Skin epidermis (tissue), 12 donors: Measurements from ENCODE around the gene TTC21A.
"Not testable (repeated sequence)": the region's sequence is repeated elsewhere in the genome, so short reads cannot be mapped to it uniquely, and the experiment has no call there.

ENCODE experiments used
- H3K27ac ChIP-seq, 21 experiments: fragments of 200-600 bp; sonication (generic) in 11 of 21; one replicate each; pipeline ENCODE4 v1.5.0; 2020; ENCODE audit warnings: mild to moderate bottlenecking in 3 of 21, inconsistent platforms in 2 of 21, moderate library complexity in 2 of 21
- H3K4me3 ChIP-seq, 7 experiments: fragments of 200-600 bp; sonication (generic) in 2 of 7; one replicate each; pipeline ENCODE4 v1.5.0; 2020; ENCODE audit warnings: inconsistent platforms in 2 of 7, mild to moderate bottlenecking in 2 of 7, moderate library complexity in 1 of 7

The TTC21A gene

DNA sequence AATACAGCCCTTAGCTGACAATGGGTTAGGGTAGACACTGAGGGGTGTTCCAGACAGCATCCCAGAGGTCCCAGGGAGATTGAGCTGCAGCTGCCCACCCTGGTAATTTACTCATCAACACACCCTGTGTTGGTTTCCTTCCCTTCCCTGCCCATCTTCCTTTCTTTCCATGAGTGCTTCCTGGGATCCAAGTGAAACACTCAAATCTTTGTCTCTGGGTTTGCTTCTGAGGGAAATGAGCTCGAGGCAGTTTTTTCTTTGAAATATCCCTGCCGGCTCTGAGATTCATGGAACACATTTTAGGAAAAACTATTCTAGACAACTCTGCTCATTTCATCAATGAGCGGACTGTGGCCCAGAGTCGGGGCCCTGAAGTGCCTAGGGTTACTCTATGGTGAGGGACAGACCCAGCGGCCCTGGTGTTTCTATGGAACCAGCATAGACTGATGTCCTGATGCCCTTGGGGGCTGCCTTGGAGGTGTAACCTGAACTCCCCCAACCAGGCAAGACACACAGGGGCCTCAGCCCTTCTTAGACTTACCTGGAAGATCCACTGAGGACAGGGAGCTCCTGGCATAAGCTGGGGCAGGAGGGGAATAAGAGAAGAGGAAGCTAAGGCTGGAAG, 60.8 kb downstream of the TTC21A start:
- Histone ChIP-seq H3K27ac (no peak overlapping the region), H3K4me3 (no peak overlapping the region)

DNA sequence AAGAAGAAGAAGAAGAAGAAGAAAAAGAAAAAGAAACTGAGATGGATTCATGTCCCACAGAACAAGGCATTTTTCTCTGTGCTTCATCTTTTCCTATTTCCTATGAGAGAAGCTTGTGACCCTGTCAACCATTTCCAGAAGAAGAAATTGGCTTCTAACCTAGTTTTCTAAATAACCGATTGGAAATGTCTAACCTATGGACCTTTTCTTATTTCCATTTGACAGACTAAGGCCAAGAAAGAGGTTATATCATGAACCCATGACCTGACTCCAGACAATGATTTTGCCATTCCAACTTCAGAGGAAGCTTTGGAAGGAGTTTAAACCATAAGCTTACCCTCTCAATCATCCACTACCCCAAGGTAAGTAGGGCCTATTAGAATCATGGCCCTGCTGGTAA, 62.2 kb downstream of the TTC21A start:
- no peak overlapping the region for H3K27ac ChIP-seq
- H3K4me3 ChIP-seq, result no peak overlapping the region

DNA sequence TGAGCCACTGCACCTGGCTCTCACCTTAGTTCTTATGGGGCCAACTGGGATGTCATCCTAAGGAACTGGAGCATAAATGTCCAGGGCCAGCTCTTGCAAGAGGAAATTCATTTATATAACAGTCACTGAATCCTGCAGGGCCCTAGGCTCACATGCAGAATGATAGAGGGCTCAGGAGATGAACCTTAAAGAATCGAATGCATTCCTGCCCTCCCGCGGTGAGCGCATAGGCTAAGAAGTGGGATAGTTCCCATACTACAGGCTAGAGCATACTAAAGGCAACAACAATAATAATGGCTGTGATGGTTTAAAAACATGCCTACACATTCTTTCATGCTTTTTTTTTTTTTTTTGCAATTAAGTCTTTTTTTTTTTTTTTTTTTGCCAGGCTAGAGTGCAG, 63.0 kb downstream of the TTC21A start:
- no peak overlapping the region for H3K4me3 ChIP-seq

DNA sequence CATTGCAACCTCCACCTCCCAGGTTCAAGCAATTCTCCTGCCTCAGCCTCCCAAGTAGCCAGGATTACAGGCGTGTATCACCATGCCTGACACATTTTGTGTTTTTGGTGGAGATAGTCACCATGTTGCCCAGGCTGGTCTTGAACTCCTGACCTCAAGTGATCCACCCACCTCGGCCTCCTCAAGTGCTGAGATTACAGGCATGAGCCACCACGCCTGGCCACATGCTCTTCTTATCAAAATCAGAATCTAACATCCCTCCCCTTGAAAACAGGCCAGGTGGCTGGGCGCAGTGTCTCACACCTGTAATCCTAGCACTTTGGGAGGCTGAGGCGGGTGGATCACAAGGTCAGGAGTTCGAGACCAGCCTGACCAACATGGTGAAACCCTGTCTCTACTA, 63.4 kb downstream of the TTC21A start:
- not testable (repeated sequence) for H3K4me3 ChIP-seq

More for the DNA sequence above, 63.0 kb downstream of the TTC21A start:
- no peak overlapping the region for H3K27ac ChIP-seq

DNA sequence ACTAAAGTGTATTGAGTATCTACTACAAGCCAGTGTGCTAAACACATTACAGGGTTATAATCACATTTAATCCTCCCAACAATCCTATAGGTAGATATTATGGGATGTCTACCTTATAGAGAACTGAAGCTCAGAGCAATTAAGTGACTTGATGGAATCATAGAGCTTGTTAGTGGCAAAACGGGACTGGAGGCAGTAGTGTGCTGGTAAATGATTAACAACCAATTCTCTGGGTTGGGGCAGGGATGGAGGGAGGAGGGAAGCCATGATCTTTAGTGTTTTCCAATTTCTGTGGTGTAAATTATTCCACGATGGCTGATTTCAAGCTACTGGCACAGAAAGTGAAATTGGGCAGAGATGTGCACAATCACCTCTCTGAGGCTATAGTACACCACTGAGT, 64.4 kb downstream of the TTC21A start:
- Histone ChIP-seq H3K27ac (no peak overlapping the region), H3K4me3 (no peak overlapping the region)

More for the DNA sequence above, 63.4 kb downstream of the TTC21A start:
- H3K27ac ChIP-seq, result not testable (repeated sequence)

DNA sequence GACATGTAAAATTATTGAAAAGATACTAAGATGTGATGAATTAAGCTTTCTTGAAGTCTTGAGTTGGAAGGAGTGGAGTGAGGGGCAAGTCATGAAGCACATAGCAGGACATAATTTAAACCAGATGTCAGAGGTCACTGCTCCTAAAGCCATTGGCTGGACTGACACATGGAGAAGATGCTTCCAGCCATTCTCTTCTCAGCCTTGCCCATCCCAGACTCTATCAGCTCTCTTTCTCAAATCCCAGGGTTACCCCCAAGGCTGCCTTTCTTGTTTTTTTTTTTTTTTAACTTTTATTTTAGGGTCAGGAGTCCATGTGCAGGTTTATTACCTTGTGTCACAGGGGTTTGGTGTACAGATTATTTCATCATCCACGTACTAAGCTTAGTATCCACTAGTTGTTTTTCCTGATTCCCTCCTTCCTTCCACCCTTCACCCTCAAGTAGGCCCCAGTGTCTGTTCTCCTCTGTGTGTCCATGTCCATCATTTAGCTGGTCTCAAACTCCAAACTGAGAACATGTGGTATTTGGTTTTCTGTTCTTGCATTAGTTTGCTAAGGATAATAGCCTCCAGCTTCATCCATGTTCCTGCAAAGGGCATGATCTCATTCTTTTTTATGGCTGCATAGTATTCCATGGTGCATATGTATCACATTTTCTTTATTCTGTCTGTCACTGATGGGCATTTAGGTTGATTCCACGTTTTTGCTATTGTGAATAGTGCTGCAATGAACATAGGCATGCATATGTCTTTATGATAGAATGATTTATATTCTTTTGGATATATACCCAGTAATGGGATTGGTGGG, 66.0 kb downstream of the TTC21A start:
- Histone ChIP-seq H3K4me3 (no peak overlapping the region), H3K27ac (no peak overlapping the region)

DNA sequence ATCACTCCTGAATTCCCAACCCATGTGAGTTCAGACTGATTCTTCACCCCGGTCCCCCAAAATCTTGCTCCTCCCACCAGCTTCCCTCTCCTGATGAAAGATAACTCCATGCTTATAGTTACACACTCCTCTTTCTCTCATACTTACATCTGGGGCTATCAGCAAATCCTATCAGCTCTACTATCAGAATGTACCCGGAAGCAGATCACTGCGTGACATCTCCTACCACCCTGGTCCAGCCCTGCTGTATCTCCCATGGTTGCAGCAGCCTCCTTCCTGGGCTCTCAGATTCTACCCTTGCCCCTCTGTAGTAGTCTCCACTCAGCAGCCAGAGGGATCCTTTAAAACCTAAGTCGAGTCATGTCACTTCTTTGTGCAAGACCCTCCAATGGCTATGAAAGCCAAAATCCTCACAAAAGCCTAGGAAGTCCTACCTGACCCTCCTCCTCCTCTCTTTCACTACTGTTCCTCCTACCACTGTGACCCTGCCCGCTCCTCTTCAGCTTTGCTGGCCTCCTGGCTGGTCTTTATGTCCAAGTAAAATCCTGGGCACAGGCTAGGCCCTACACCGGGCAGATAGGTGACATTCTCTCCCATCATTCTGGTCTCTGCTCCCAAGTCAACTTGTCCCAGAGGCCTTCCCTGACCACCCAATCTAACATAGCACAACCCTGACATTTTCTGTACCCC, 68.7 kb downstream of the TTC21A start:
- H3K27ac ChIP-seq, result peak overlapping the region in 9 of 21 experiments; percentile 32 to 93 (median 87)

DNA sequence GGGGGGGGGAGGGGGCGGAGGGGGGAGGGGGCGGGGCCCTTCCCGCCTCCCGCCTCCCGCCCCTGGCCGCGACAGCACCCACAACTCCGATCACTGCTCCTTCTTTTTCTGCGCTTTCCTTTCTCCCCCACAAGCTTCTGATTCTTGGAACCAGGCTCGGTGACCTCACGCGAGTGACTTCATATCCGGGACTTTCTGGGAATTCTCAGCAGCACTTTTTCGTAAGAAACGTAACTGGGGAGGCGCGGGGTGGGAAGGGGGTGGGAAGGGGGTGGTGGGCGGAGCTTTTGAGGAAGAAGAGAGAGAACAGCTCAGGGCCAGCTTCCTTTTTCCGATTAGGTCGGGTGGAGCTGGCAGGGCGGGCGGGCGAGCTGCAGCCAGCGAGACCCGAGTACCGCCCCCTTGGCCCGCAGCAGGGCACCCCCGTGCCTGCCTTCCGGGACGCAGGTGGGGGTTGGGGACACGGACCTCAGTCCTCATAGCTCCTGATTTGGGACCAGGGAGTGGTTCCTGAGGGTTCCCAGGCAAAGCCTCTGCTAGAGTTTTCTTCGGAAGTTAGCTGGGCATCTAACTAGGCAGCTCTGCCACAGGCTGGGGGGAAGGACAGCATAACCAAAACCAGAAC, 70.3 kb downstream of the TTC21A start:
- Histone ChIP-seq H3K4me3 (peak overlapping the region; percentile 30 to 40 (median 36)), H3K27ac (peak overlapping the region; percentile 49 to 93 (median 83))

More for the DNA sequence above, 68.7 kb downstream of the TTC21A start:
- no peak overlapping the region for H3K4me3 ChIP-seq

DNA sequence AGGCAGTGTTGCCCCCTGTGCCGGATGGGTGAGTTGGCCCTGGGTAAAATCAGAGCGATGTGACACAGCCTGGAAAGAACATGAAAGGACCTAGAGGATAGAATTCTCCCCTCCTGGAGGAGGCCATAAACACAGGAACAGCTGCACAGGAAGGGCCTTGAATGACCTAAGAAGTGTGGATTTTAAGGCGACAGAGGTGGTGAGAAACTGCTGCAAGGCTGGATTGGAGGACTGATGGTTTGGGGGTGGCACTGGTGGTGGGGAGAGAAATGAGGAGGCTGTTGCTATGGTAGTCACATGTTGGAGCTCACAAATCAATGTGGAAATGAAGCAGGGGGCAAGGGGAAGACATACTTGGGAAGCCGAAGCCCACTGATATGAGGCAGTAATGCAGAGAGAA, 71.1 kb downstream of the TTC21A start:
- Histone ChIP-seq H3K4me3 (peak overlapping the region in 2 of 7 experiments; percentile 30 to 31), H3K27ac (peak overlapping the region in 19 of 21 experiments; percentile 67 to 93 (median 83))

DNA sequence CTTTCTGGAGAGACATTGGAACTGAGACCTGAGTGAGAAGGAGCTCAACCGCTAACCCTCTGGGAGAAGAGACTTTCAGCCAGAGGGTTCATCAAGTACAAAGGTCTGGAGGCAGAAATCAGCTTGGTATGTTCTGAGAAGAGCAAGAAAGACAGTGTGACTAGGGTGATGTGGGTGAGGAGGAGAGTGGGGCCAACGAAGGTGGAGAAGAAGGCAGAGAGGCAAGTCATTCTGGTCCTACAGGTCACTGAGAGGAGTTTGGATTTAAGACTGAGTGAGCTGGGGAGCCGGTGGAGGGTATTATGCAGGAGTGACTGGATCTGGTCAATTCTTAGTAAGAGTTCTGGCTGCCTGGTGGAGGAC, 72.7 kb downstream of the TTC21A start:
- H3K4me3 ChIP-seq, result peak overlapping the region in 6 of 7 experiments; percentile 18 to 38 (median 28)
- peak overlapping the region in 13 of 21 experiments; percentile 2 to 93 (median 56) for H3K27ac ChIP-seq

DNA sequence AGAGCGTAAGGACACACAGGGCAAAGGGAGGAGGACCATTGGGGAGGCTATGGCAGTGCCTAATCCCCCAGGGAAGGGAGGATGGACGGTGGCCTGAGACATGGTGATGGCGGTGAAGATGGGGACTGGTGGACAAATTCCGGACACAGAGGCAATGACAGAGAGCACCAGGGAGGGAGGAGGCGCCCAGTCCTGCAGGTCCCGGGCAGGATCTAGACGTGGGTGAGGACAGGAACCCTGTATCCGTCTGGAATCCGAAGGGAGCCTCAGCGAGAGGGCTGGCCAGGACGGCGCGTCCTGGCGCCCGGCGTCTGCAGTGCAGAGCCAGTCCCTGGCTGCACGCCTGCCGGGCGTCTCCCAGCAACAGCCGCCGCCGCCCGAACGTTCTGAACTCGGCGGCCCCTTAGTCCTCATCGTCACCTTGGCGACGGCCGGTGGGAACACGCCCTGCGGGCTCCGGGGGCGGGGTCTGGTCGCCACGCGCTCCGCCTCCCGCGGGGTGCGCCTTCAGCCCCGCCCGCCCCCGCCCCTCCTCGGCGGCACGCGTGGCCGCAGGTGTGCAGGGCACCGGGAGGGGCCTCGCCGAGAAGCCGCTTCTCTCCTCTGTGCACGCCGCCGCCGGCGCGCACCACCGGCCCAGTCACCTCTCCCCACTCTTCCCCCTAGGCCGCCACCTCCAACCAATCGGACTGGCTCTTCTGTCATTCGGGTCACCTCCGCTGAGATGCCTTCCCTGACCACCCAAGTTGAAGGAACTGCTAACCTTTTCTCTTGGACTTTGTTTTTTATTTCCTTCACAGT, 73.3 kb downstream of the TTC21A start:
- Histone ChIP-seq H3K4me3 (peak overlapping the region; percentile 7 to 38 (median 24)), H3K27ac (peak overlapping the region in 13 of 21 experiments; percentile 2 to 93 (median 56))

DNA sequence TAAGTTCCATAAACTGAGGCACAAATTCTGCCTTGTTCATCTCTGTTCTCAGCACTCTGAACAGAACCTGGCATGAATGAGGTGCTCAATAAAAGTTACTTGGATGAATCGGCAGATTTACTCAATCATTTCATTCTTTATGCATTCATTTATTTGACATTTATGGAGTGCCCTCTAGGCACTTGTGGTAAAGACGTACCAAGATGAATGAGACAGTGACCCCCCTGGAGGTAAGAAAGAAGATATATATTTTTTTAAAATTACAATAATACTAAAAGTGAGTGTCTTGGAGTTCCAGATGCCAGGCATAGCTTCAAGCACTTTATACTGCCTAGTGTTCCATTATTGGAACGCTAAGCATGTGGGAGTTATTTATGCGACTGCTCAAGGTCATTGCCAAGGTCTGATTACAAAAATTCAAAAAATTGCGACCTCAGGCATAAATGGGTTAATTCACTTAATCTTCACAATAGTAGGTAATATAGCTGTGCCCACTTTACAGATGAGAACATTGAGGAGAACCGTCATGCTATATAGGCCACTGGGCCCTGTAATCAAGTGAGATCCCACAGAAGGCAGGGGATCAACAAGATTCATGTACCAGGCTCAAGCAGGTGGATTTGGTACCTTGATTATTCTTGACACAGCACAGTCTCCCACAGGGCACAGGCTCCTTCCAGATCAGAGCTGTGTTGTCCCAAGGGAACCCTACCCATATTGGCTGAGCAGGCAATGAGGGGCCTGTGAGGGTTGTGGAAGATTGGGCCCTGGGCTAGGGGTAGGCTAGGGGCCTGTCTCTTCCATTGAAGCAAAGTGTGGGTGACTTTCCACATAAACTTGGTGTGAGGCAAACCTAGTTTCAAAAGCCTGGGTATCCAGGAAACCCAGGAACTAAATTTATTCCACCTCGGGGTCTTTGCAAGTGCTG, 74.2 kb downstream of the TTC21A start:
- H3K4me3 ChIP-seq, result peak overlapping the region in 2 of 7 experiments; percentile 31 to 38
- peak overlapping the region in 7 of 21 experiments; percentile 39 to 93 (median 73) for H3K27ac ChIP-seq

DNA sequence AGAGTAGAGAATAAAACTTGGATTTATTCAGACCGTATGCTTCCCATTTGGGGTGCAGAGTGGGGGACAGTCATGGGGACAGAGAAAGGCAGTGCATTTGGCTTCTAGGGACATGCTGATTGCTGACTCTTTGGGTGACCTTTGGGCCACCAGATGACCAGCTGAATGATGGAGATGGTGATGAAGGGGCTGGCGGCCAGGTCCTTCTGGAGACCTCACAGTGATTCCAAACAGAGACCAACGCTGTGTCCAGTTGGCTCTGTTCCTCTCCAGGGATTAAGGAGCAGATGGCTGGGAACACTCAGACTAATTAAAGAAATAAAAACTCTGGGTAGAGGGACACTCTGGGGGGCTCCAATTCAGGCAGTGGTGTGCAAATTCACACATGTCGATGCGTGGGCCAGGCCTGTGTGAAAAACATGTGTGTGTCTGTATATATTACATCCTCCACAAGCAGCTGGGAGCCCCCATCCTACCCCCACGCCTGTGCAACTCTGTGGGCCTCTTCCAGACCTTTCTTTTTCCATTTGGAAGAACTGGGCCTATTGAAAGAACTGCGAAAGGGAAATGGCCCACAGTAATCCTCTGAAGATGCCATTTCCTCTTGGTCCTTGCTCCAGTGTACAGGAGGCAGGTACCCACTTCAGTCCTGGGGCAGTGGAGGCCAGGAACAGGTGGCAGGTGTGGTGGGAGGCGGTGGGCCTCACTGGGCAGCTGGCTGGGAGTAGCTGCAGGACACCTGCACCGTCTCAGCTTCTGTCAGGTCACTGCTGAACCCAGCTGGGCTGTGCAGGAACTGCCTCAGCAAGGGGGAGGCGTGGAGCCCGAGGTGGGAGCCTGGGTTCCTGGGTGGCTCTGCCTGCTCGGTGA, 76.0 kb downstream of the TTC21A start:
- Histone ChIP-seq H3K4me3 (no peak overlapping the region), H3K27ac (peak overlapping the region in 2 of 21 experiments; percentile 1 to 28)

DNA sequence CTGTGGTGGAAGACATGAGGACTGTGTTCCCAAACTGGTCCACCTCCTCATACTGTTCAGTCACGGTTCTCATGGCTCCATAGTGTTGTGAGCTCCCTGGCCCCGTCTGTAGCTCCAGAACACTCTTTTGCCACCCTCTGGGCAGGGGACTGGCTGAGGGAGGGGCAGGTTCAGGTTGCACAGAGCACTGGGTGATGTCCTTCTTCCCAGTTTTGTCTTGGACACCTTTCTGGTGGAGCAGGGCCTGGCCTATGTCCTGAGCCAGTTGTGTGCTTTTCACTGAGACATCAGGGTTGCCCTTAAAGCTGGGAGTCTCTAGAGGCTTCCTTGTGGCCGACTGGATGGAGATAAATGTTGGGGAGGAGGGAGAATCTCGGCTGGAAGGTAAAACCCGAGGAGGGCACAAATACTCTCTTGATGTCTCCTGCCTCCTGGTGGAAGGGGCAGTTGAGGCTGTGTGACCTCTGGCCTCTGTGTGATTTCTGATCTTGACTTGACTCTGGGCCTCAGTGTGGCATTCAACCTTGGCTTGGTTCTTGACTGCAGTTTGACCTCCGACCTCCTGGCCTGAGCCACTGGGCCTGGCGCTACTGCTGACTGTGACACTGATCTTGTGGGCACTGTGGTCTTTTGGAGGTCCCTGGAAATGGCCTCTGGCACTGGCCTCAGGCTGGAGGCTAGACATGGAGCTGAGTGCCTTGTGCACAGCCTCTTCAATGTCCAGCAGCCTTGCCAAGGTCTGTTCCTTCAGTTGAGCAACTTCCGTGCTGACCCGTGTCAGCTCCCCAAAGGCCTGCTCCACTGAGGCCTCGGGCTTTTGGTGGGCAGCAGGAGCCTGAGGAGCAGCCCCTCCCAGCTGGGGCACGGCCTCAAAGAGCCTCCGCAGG, 76.8 kb downstream of the TTC21A start:
- no peak overlapping the region for H3K27ac ChIP-seq
- no peak overlapping the region for H3K4me3 ChIP-seq

DNA sequence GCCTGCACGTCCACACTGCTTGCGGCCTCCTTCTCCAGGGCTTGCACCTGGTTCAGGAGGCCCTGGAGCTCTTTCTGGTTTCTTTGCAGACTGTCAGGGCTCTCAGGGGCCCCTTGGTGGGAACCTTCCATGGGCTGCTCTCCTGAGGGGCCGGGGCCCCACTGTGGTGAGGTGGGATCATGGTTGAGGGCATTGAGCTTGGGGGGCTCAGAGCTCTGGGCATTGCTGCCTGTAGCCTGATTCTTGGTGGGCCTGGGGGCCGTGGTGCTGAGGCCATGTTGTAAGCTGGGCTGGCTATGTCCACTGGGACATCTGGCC, 77.4 kb downstream of the TTC21A start:
- no peak overlapping the region for H3K4me3 ChIP-seq
- H3K27ac ChIP-seq, result no peak overlapping the region

DNA sequence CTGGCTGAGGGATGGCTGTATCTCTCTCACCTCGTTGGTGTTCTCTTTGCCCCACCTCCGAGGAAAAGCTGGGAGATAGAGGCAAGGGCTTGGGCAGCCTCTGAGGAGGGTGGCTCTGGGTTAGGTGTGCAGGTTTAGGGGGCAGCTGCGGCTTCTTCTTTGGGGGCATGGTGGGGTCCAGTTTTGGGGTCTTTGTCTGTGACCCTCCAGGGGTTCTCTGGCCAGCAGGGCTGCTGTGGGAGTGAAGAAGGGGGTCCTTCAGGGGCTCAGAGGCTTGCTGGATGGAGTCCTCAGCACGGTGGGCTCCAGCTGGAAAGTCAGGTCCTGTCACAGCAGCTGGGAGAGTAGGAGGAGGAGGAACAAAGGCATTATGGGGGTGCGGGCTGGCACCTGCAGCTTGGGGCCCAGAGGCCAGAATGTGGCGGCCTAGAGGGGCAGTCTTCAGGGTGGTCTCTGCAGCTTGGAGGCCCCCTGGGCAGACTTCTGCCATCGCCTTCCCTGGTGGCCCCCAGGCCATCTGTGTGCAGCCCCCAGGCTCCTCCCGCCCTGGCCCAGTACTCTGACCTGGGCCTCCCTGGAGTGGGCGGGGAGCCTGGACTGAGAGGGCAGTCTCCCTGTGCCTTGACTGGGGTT, 78.0 kb downstream of the TTC21A start:
- no peak overlapping the region for H3K4me3 ChIP-seq

More for the DNA sequence above, 78.0 kb downstream of the TTC21A start:
- no peak overlapping the region for H3K27ac ChIP-seq
